Measurements from ENCODE around the gene SMIM12. TPM values are rescaled to one million over a fixed set of nuclear protein-coding genes. Genes with fewer than 3 reads are reported as not detected.

SMIM12 gene
- polyA plus RNA-seq, 1 experiment = 41.7 TPM

- H3K27me3 ChIP-seq (ENCODE audit: control insufficient read depth, insufficient read depth, low read length) = no peaks in the 10 kb centered on the region
- H3K9me3 ChIP-seq (ENCODE audit: control insufficient read depth, insufficient read depth, low read length) = no peaks in the 10 kb centered on the region
- no peak for DNase-seq (ENCODE audit: low read depth, low spot score)
- POLR2A ChIA-PET = no interaction called here
- no peak for TF ChIP-seq CTCF (IDR thresholded peaks at IDR 0.05; ENCODE audit: low read depth, low read length)
- CTCF ChIA-PET = no interaction called here
- no peak overlapping the region for H3K27ac ChIP-seq (ENCODE audit: low read depth, low read length)
- no peak overlapping the region for H3K4me3 ChIP-seq (ENCODE audit: low read depth, low read length)
These were observed 30.9 kb downstream of the SMIM12 start for GRCh38 chr1:34828611-34829010.

GRCh38 chr1:34827341-34827941 is 32.1 kb downstream of the SMIM12 start:
- POLR2A ChIA-PET = no interaction called here
- no peak for DNase-seq (ENCODE audit: low read depth, low spot score)
- CTCF ChIA-PET = interaction anchor here (1.1 kb wide), 1 partner anchor 25 kb away, joined by 5 read pairs; no protein-coding TSS in a partner anchor
- Histone ChIP-seq H3K27me3 (ENCODE audit: control insufficient read depth, insufficient read depth, low read length) (no peaks in the 10 kb centered on the region), H3K9me3 (ENCODE audit: control insufficient read depth, insufficient read depth, low read length) (no peaks in the 10 kb centered on the region), H3K4me3 (ENCODE audit: low read depth, low read length) (no peak overlapping the region), H3K27ac (ENCODE audit: low read depth, low read length) (no peak overlapping the region)
- no peak for TF ChIP-seq CTCF (IDR thresholded peaks at IDR 0.05; ENCODE audit: low read depth, low read length)

GRCh38 chr1:34825455-34826091 is 34.0 kb downstream of the SMIM12 start:
- H3K9me3 ChIP-seq (ENCODE audit: control insufficient read depth, insufficient read depth, low read length) = no peaks in the 10 kb centered on the region
- TF ChIP-seq CTCF (IDR thresholded peaks at IDR 0.05; ENCODE audit: low read depth, low read length) = no peak
- POLR2A ChIA-PET = no interaction called here
- H3K27ac ChIP-seq (ENCODE audit: low read depth, low read length) = no peak overlapping the region
- H3K4me3 ChIP-seq (ENCODE audit: low read depth, low read length) = no peak overlapping the region
- DNase-seq (ENCODE audit: low read depth, low spot score) = no peak
- CTCF ChIA-PET = interaction anchor here (2.5 kb wide), 1 partner anchor 27 kb away, joined by 9 read pairs; no protein-coding TSS in a partner anchor
- H3K27me3 ChIP-seq (ENCODE audit: control insufficient read depth, insufficient read depth, low read length) = no peaks in the 10 kb centered on the region

GRCh38 chr1:34824817-34825454 is 34.6 kb downstream of the SMIM12 start:
- ChIA-PET POLR2A (no interaction called here), CTCF (interaction anchor here (2.5 kb wide), 1 partner anchor 27 kb away, joined by 9 read pairs; no protein-coding TSS in a partner anchor)

More at GRCh38 chr1:34824817-34825454, 34.6 kb downstream of the SMIM12 start:
- no peak for DNase-seq (ENCODE audit: low read depth, low spot score)
- H3K27ac ChIP-seq (ENCODE audit: low read depth, low read length) = no peak overlapping the region
- no peak overlapping the region for H3K4me3 ChIP-seq (ENCODE audit: low read depth, low read length)
- H3K27me3 ChIP-seq (ENCODE audit: control insufficient read depth, insufficient read depth, low read length) = no peaks in the 10 kb centered on the region
- H3K9me3 ChIP-seq (ENCODE audit: control insufficient read depth, insufficient read depth, low read length) = no peaks in the 10 kb centered on the region
- no peak for TF ChIP-seq CTCF (IDR thresholded peaks at IDR 0.05; ENCODE audit: low read depth, low read length)
